GM21529 (cell line): ENCODE measurements around the gene ANKAR.
"Not testable (repeated sequence)": the region's sequence is repeated elsewhere in the genome, so short reads cannot be mapped to it uniquely, and the experiment has no call there.

ENCODE experiments used
- ATAC-seq: cut with Tn5 transposase; IDR thresholded peaks from one replicate; pipeline ENCODE4 v1.9.1; 2021; ENCODE audit not compliant: unreplicated experiment

ANKAR gene

DNA sequence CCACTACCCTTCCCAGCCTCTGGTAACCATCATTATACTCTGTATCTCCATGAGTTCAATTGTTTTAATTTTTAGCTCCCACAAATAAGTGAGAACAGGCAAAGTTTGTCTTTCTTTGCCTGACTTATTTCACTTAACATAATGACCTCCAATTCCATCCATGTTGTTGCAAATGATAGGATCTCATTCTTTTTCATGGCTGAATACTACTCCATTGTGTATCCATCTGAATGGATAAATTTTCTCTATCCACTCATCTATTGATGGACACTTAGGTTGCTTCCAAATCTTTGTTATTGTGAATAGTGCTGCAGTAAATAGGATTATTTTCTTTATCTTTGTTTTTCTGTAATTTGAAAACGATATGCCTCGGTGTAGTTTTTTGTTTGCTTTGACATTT, 26.2 kb downstream of the ANKAR start:
- no peak for ATAC-seq

DNA sequence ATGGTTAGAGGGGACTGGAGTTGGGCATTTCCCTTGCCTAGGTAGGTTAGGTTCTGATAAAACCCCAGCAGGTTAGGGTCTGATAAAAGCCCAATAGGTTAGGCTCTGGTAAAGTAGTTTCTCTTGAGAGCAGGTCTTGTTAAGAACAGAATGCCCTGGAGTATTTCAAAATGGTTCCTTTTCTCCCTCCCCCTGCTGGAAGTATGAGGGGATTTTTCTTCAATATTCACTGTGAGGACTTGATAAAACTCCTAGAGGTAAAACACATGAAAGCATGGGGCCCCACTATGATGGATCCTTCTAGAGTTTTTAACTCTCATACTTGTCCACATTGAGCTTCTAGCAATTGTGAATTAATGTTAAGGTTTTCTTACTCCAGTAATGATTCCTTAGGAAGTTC, 27.6 kb downstream of the ANKAR start:
- ATAC-seq, result no peak

- no peak for ATAC-seq
These were observed 35.2 kb downstream of the ANKAR start for GRCh38 chr2:189709501-189710221.

DNA sequence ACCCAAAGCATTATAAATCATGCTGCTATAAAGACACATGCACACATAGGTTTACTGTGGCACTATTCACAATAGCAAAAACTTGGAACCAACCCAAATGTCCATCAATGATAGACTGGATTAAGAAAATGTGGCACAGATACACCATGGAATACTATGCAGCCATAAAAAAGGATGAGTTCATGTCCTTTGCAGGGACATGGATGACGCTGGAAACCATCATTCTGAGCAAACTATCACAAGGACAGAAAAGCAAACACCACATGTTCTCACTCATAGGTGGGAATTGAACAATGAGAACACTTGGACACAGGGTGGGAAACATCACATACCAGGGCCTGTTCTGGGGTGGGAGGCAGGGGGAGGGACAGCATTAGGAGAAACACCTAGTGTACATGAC, 43.1 kb downstream of the ANKAR start:
- not testable (repeated sequence) for ATAC-seq

GRCh38 chr2:189719571-189719970, 45.1 kb downstream of the ANKAR start:
- no peak for ATAC-seq

- ATAC-seq, result no peak
These were observed 48.7 kb downstream of the ANKAR start for GRCh38 chr2:189723192-189723591.
